MM.1S (cell line): ENCODE measurements around the gene RBSN.
"Not testable (repeated sequence)": the region's sequence is repeated elsewhere in the genome, so short reads cannot be mapped to it uniquely, and the experiment has no call there.

Source experiments
- DNase-seq: peaks from one replicate; pipeline ENCODE4 v3.0.0-alpha.2; 2015
- H2AFZ ChIP-seq: fragments of 300-600 bp; sonication (generic); 2 replicates; pipeline ENCODE4 v1.6.0; 2016; ENCODE audit warnings: antibody characterized with exemption, low read length
- H3F3A ChIP-seq: fragments of 300-600 bp; sonication (generic); 2 replicates; pipeline ENCODE4 v1.6.1; 2016; ENCODE audit warnings: mild to moderate bottlenecking, antibody characterized with exemption, low read length, moderate library complexity, mixed read lengths; ENCODE audit not compliant: insufficient read depth
- H3K27ac ChIP-seq: fragments of 300-600 bp; sonication (generic); 2 replicates; pipeline ENCODE4 v1.5.1; 2016; ENCODE audit warnings: mild to moderate bottlenecking, low read length
- H3K27me3 ChIP-seq: fragments of 300-600 bp; sonication (generic); replicated peaks from 2 replicates; pipeline ENCODE4 v1.6.0; 2016; ENCODE audit warnings: low read length; ENCODE audit not compliant: insufficient read depth
- H3K36me3 ChIP-seq: fragments of 300-600 bp; sonication (generic); replicated peaks from 2 replicates; pipeline ENCODE4 v1.6.1; 2016; ENCODE audit warnings: mild to moderate bottlenecking, low read length, mixed read lengths; ENCODE audit not compliant: insufficient read depth
- H3K4me1 ChIP-seq: fragments of 300-600 bp; sonication (generic); 2 replicates; pipeline ENCODE4 v1.6.1; 2016; ENCODE audit warnings: low read length, mixed read lengths
- H3K4me2 ChIP-seq: fragments of 300-600 bp; sonication (generic); 2 replicates; pipeline ENCODE4 v1.6.0; 2016; ENCODE audit warnings: low read depth, low read length
- H3K4me3 ChIP-seq: fragments of 300-600 bp; sonication (generic); 2 replicates; pipeline ENCODE4 v1.5.1; 2016; ENCODE audit warnings: low read length, mixed read lengths
- H3K79me2 ChIP-seq: fragments of 300-600 bp; sonication (generic); 2 replicates; pipeline ENCODE4 v1.6.1; 2016; ENCODE audit warnings: mixed run types, low read length, mixed read lengths
- H3K9ac ChIP-seq: fragments of 300-600 bp; sonication (generic); 2 replicates; pipeline ENCODE4 v1.6.1; 2016; ENCODE audit warnings: low read length, mixed read lengths
- H3K9me2 ChIP-seq: fragments of 300-600 bp; sonication (generic); replicated peaks from 2 replicates; pipeline ENCODE4 v1.6.1; 2016; ENCODE audit warnings: mild to moderate bottlenecking, low read length, mixed read lengths; ENCODE audit not compliant: insufficient read depth
- H3K9me3 ChIP-seq: fragments of 300-600 bp; sonication (generic); replicated peaks from 2 replicates; pipeline ENCODE4 v1.6.1; 2016; ENCODE audit warnings: mild to moderate bottlenecking, low read length, mixed read lengths; ENCODE audit not compliant: insufficient read depth
- H4K20me1 ChIP-seq: fragments of 300-600 bp; sonication (generic); 2 replicates; pipeline ENCODE4 v1.6.1; 2016; ENCODE audit warnings: mild to moderate bottlenecking, low read length, moderate library complexity, mixed read lengths; ENCODE audit not compliant: insufficient read depth
- EZH2 ChIP-seq: fragments of 300-600 bp; sonication (generic); optimal IDR thresholded peaks from 2 replicates; pipeline ENCODE3; 2017; ENCODE audit warnings: low read depth, mild to moderate bottlenecking, antibody characterized with exemption, low read length, mixed read lengths
- EZH2phosphoT487 ChIP-seq: fragments of 300-600 bp; sonication (generic); IDR thresholded peaks from 2 replicates; pipeline ENCODE4 v1.6.1; 2018; ENCODE audit warnings: antibody characterized with exemption, low read length
- TF ChIP-seq, protein P1 (sequence below): fragments of 300-600 bp; sonication (generic); IDR thresholded peaks from 2 replicates; pipeline ENCODE4 v1.5.1; 2016; ENCODE audit warnings: antibody characterized with exemption, low read length, mixed read lengths

RBSN gene

DNA sequence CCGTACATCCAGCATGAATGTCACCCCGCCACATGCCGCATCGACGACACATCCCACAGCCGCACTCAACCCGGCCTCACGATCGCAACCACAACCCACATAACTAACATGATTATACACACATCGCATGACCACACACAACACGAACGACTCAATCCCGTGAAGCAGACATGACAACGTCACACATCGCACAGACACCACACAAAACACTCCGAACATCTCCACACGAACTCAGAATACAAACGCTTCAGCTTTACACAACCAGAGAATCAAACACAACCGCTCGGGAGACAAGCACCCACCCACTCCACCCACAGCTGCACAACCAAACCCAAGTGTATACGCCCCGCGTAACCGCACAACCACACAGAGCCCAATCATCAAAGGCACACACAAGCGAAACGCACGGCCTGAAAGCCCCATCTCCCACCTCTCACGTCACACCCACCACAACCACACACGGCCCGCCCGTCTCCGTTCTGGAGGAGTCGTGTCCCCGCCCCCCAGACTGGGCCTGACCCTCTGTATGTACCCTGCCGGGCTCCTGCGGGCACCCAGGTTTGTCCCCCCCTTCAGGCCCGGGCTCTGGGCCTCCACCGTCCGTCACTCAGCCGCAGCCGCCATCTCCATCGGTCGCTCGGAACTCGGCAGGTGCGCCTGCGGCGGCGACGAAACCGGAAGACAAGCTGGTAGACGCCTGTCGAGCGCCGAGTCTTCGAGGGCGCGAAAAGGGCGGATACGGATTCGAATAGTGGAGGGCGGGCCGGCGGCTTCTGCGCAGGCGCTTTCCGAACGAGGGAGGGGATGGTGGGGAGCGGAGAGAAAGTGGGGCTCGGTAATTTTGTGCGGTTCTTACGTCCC, at the start of gene RBSN:
Gene RBSN, minus strand, starts transcription at position 646 of the 861 bp plus-strand sequence. CDS start 3,028 bp downstream, outside the sequence.
- Histone ChIP-seq H3K27me3 (no peaks in the 10 kb centered on the region), H4K20me1 (no peaks in the 10 kb centered on the region), H3F3A (no peaks in the 10 kb centered on the region), H3K27ac (peak within 1 kb of the TSS; percentile 80), H3K4me2 (peak within 1 kb of the TSS; percentile 95), H3K9ac (peak within 1 kb of the TSS; percentile 84), H3K4me1 (peaks cover 7% of the 10 kb centered on the region; the same call in 1 of the 2 replicates), H3K9me3 (no peaks in the 10 kb centered on the region), H3K36me3 (0 out of 2 replicates have a peak, but pooled peaks cover 7% of the 10 kb centered on the region), H3K9me2 (no peaks in the 10 kb centered on the region), H2AFZ (peak within 1 kb of the TSS; percentile 92), H3K79me2 (peaks cover 29% of the 10 kb centered on the region), H3K4me3 (peak within 1 kb of the TSS; percentile 81)
- DNase-seq: peak; percentile 98
- no peak for TF ChIP-seq EZH2
- TF ChIP-seq EZH2phosphoT487: no peak
- TF ChIP-seq, protein P1, sequence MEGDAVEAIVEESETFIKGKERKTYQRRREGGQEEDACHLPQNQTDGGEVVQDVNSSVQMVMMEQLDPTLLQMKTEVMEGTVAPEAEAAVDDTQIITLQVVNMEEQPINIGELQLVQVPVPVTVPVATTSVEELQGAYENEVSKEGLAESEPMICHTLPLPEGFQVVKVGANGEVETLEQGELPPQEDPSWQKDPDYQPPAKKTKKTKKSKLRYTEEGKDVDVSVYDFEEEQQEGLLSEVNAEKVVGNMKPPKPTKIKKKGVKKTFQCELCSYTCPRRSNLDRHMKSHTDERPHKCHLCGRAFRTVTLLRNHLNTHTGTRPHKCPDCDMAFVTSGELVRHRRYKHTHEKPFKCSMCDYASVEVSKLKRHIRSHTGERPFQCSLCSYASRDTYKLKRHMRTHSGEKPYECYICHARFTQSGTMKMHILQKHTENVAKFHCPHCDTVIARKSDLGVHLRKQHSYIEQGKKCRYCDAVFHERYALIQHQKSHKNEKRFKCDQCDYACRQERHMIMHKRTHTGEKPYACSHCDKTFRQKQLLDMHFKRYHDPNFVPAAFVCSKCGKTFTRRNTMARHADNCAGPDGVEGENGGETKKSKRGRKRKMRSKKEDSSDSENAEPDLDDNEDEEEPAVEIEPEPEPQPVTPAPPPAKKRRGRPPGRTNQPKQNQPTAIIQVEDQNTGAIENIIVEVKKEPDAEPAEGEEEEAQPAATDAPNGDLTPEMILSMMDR: no peak

DNA sequence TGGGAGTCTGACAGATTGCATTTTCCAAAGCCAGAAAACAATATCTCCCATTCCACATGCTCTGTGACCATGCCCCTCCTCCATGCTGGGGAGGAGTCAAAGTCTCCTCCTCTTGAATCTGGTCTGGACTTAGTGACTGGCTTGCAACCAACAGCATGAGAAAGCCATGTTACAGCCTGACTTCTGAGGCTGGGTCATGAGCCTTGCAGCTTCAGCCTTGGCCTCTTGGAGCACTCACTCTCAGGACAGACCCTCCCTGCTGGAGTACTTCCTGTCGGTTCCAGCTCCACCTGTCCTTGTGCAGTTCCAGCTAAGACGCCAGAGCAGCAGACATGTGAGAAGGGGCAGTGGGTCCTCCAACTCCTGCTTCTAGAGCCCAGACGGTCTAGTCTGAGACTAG, 49.7 kb upstream of the RBSN start:
- no peaks in the 10 kb centered on the region for H3K79me2 ChIP-seq
- no peaks in the 10 kb centered on the region for H3K9me2 ChIP-seq
- no peak overlapping the region for H2AFZ ChIP-seq
- no peak for DNase-seq
- no peaks in the 10 kb centered on the region for H3K4me1 ChIP-seq
- TF ChIP-seq EZH2phosphoT487 (no peak), EZH2 (no peak)
- TF ChIP-seq, protein P1: no peak
- no peaks in the 10 kb centered on the region for H3K27me3 ChIP-seq
- no peaks in the 10 kb centered on the region for H3K9me3 ChIP-seq
- H3K4me2 ChIP-seq: no peak overlapping the region
- H3F3A ChIP-seq: no peaks in the 10 kb centered on the region
- H3K36me3 ChIP-seq: no peaks in the 10 kb centered on the region
- no peak overlapping the region for H3K27ac ChIP-seq
- H3K4me3 ChIP-seq: no peak overlapping the region
- H3K9ac ChIP-seq: no peak overlapping the region
- no peaks in the 10 kb centered on the region for H4K20me1 ChIP-seq

DNA sequence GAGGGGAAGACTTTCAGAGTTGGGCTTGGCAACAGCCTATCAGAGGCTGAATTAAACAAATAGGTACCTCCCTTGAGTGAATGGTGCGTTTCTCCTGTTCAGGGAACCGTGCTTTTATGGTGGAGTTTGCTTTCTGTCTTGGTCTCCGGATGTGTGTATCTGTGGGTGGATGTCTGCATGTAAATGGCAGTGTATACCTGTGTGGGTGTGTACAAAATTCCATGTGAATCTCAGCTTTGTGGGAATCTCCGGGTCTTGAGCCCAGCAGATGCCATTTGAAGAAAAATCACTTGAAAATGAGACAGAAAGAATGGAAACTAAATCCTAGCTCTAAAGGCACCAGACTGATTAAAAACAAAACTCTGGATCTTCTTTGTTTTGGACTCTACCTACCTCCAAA, 37.9 kb upstream of the RBSN start:
- H3K36me3 ChIP-seq, H3K4me3 ChIP-seq, H3K27me3 ChIP-seq, H3K4me1 ChIP-seq, H4K20me1 ChIP-seq, H3K9me3 ChIP-seq, H3F3A ChIP-seq, H3K9me2 ChIP-seq, H3K27ac ChIP-seq, H3K79me2 ChIP-seq, H2AFZ ChIP-seq, H3K9ac ChIP-seq, H3K4me2 ChIP-seq, DNase-seq: not testable (repeated sequence)

DNA sequence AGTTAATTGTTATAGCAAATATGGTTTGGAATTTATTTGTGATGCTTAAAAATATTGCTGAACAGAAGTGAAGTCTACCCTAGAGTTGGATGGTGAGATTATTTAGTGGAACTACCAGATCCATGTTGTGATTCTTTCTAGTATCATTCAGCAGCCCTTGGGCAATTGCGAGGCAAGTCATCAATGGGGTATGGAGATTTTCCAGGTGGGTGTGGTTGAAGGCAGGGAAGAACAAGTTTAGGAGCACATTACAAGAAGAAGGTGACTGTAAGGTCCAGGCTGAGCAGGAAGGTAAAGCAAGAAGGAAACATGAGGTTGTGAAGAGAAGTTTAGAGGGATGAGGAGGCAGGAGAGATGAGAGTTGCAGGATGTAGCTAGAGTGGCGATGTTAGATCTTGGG, 36.0 kb upstream of the RBSN start:
- H3K79me2 ChIP-seq, H3K27me3 ChIP-seq, H3K36me3 ChIP-seq, DNase-seq, H3K4me3 ChIP-seq, H3K4me1 ChIP-seq, H3K27ac ChIP-seq, H3F3A ChIP-seq, H2AFZ ChIP-seq, H3K9me3 ChIP-seq, H3K9me2 ChIP-seq, H3K9ac ChIP-seq, H3K4me2 ChIP-seq, H4K20me1 ChIP-seq: not testable (repeated sequence)

DNA sequence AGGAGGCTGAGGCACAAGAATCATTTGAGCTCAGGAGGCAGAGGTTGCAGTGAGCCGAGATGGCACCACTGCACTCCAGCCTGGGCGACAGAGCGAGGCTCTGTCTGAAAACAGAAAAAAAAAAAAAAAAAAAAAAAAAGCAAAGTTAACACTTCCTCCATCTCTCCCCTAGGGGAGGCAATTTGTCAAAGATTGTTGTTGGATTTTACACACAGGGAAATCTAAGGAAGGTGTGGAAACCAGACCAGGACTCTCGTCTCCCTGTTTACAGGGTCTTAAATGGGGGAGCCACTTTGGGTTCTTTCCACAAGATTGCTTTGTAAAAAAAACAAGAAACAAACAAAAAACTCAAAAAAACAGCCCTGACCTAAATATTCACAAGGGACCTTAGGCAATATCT, 29.5 kb upstream of the RBSN start:
- not testable (repeated sequence) for H2AFZ ChIP-seq, H3K27me3 ChIP-seq, H3K4me2 ChIP-seq, DNase-seq, H3K4me1 ChIP-seq, H3K79me2 ChIP-seq, H3K27ac ChIP-seq, H3F3A ChIP-seq, H3K4me3 ChIP-seq, H3K36me3 ChIP-seq, H4K20me1 ChIP-seq, H3K9ac ChIP-seq, H3K9me3 ChIP-seq, H3K9me2 ChIP-seq

DNA sequence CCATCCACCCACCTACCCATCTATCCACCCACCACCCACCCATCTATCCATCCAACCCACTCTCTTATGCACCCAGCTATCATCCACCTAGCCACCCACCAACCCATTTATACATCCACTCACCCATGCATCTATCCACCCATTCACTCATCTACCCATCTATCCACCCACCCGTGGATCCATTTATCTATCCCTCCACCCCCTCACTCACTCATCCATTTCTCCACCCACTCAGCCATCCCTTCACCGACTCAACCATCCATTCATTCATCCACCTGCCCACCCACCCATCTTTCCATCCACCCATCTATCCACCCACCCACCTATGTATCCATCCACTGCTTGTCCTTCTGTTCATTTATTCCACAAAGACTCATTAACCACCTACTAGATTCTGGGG, 28.0 kb upstream of the RBSN start:
- not testable (repeated sequence) for H2AFZ ChIP-seq, H3K36me3 ChIP-seq, H3K9ac ChIP-seq, H3K4me3 ChIP-seq, H3K4me2 ChIP-seq, H3K9me3 ChIP-seq, H3K4me1 ChIP-seq, H3K9me2 ChIP-seq, DNase-seq, H3K79me2 ChIP-seq, H3K27me3 ChIP-seq, H3K27ac ChIP-seq, H3F3A ChIP-seq, H4K20me1 ChIP-seq
